ENCODE data around the gene LRRC40. TPM values are rescaled to one million over a fixed set of nuclear protein-coding genes. Genes with fewer than 3 reads are reported as not detected.
"Not testable (repeated sequence)": the region's sequence is repeated elsewhere in the genome, so short reads cannot be mapped to it uniquely, and the experiment has no call there.

The LRRC40 gene
- total RNA-seq, 2 experiments from 2014 or later, result 12.4 to 13.3 TPM

- H3K36me3 Mint-ChIP-seq (ENCODE audit: low read depth), result peaks cover 7% of the 10 kb centered on the region
- no peaks in the 10 kb centered on the region for H3K36me3 ChIP-seq (ENCODE audit: insufficient read depth, low read length)
- ChIA-PET POLR2A (no interaction called here), CTCF (no interaction called here)
- no peak for ATAC-seq (ENCODE audit: poor library complexity)
- H3K4me1 ChIP-seq (ENCODE audit: insufficient read depth, low read length), result no peaks in the 10 kb centered on the region
- no peak overlapping the region for H3K27ac Mint-ChIP-seq
- no peak for TF ChIP-seq CTCF (IDR thresholded peaks at IDR 0.05)
- peaks cover 43% of the 10 kb centered on the region for H3K4me1 Mint-ChIP-seq (ENCODE audit: low read depth)
- no peaks in the 10 kb centered on the region for H3K9me3 Mint-ChIP-seq
- H3K4me3 ChIP-seq (ENCODE audit: low read length), result no peak overlapping the region
- H3K4me3 Mint-ChIP-seq, result no peak overlapping the region
- H3K9me3 ChIP-seq (ENCODE audit: control insufficient read depth in 1 of 2, insufficient read depth in 1 of 2, low read length in 2 of 2), result no peaks in the 10 kb centered on the region
- no peaks in the 10 kb centered on the region for H3K27me3 Mint-ChIP-seq
- no peaks in the 10 kb centered on the region for H3K27me3 ChIP-seq (ENCODE audit: control insufficient read depth in 1 of 2, insufficient read depth in 2 of 2, low read length in 2 of 2)
- DNase-seq, result no peak
- intact Hi-C loops (cut with DNase I, micrococcal nuclease), result no loop called here
- H3K27ac ChIP-seq (ENCODE audit: low read depth in 1 of 2, low read length in 2 of 2), result no peak overlapping the region
Measured at GRCh38 chr1:70195342-70195741, 10.0 kb downstream of the LRRC40 start.

DNA sequence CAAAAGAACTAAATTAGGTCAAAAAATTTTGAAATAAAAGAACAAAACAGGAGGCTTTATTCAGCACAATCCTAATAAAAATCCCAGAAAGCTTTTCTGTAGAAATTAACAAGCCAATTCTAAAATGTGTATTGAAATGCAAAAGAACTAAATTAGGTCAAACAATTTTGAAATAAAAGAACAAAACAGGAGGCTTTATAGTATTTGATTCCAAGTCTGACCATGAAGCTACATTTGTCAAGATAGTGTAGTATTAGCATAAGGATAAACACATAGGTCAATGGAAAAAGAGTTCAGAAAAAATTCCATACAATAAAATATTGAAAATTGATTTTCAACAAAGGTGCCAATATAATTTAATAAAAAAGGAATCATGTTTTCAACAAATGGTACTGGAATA, 10.8 kb downstream of the LRRC40 start:
- ChIA-PET POLR2A (no interaction called here), CTCF (no interaction called here)
- peaks cover 7% of the 10 kb centered on the region for H3K36me3 Mint-ChIP-seq (ENCODE audit: low read depth)
- Histone ChIP-seq H3K9me3 (ENCODE audit: control insufficient read depth in 1 of 2, insufficient read depth in 1 of 2, low read length in 2 of 2) (no peaks in the 10 kb centered on the region), H3K27me3 (ENCODE audit: control insufficient read depth in 1 of 2, insufficient read depth in 2 of 2, low read length in 2 of 2) (no peaks in the 10 kb centered on the region), H3K4me3 (ENCODE audit: low read length) (no peak overlapping the region), H3K36me3 (ENCODE audit: insufficient read depth, low read length) (no peaks in the 10 kb centered on the region), H3K27ac (ENCODE audit: low read depth in 1 of 2, low read length in 2 of 2) (no peak overlapping the region), H3K4me1 (ENCODE audit: insufficient read depth, low read length) (no peaks in the 10 kb centered on the region)
- ATAC-seq (ENCODE audit: poor library complexity) (no peak), DNase-seq (no peak)
- H3K27ac Mint-ChIP-seq, result no peak overlapping the region
- TF ChIP-seq CTCF (IDR thresholded peaks at IDR 0.05), result no peak
- H3K4me3 Mint-ChIP-seq, result no peak overlapping the region
- H3K4me1 Mint-ChIP-seq (ENCODE audit: low read depth), result peaks cover 48% of the 10 kb centered on the region
- no peaks in the 10 kb centered on the region for H3K27me3 Mint-ChIP-seq
- no peaks in the 10 kb centered on the region for H3K9me3 Mint-ChIP-seq
- intact Hi-C loops (cut with DNase I, micrococcal nuclease), result no loop called here

DNA sequence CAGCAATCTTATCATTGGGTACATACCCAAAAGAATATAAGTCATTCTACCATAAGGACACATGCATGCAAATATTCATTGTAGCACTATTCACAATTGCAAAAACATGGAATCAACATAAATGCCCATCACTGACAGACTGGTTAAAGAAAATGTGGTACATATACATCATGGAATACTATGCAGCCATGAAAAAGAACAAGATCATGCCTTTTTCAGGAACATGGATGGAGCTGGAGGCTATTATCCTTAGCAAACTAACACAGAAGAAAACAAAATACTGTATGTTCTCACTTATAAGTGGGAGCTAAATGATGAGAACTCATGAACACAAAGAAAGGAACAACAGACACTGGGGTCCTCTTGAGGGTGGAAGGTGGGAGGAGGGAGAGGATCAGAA, 12.9 kb downstream of the LRRC40 start:
- H3K27me3 ChIP-seq (ENCODE audit: control insufficient read depth in 1 of 2, insufficient read depth in 2 of 2, low read length in 2 of 2); H3K36me3 ChIP-seq (ENCODE audit: insufficient read depth, low read length); H3K4me1 ChIP-seq (ENCODE audit: insufficient read depth, low read length); H3K27me3 Mint-ChIP-seq; H3K4me3 Mint-ChIP-seq; DNase-seq; H3K9me3 ChIP-seq (ENCODE audit: control insufficient read depth in 1 of 2, insufficient read depth in 1 of 2, low read length in 2 of 2); H3K4me3 ChIP-seq (ENCODE audit: low read length); H3K9me3 Mint-ChIP-seq; ATAC-seq (ENCODE audit: poor library complexity); intact Hi-C loops (cut with DNase I, micrococcal nuclease); CTCF ChIA-PET; H3K27ac Mint-ChIP-seq; H3K27ac ChIP-seq (ENCODE audit: low read depth in 1 of 2, low read length in 2 of 2): not testable (repeated sequence)
- peaks cover 58% of the 10 kb centered on the region for H3K4me1 Mint-ChIP-seq (ENCODE audit: low read depth)
- peaks cover 18% of the 10 kb centered on the region for H3K36me3 Mint-ChIP-seq (ENCODE audit: low read depth)
- POLR2A ChIA-PET, result interaction anchor here (1.0 kb wide), 1 partner anchor 28 kb away, joined by 3 read pairs; no protein-coding TSS in a partner anchor

DNA sequence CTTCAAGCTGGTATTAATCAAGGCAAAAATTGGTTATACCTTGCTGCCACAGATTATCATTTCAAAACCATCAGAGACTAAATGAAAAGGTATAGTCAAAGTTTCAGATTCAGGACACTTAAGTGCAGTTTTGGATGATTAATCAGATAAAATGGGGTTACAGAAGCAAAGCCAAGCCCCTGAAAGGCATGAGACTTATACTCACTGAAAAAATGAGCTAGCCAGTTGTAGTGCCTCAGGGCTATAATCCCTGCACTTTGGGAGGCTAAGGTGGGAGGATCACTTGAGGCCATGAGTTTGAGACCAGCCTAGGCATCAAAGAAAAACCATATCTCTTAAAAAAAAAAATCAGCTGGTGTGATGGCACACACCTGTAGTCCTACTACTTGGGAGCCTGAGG, 15.2 kb downstream of the LRRC40 start:
- Histone ChIP-seq H3K4me1 (ENCODE audit: insufficient read depth, low read length) (no peaks in the 10 kb centered on the region), H3K36me3 (ENCODE audit: insufficient read depth, low read length) (peaks cover 2% of the 10 kb centered on the region), H3K9me3 (ENCODE audit: control insufficient read depth in 1 of 2, insufficient read depth in 1 of 2, low read length in 2 of 2) (no peaks in the 10 kb centered on the region), H3K27ac (ENCODE audit: low read depth in 1 of 2, low read length in 2 of 2) (no peak overlapping the region), H3K27me3 (ENCODE audit: control insufficient read depth in 1 of 2, insufficient read depth in 2 of 2, low read length in 2 of 2) (no peaks in the 10 kb centered on the region), H3K4me3 (ENCODE audit: low read length) (no peak overlapping the region)
- Mint-ChIP-seq H3K4me3 (no peak overlapping the region), H3K9me3 (no peaks in the 10 kb centered on the region), H3K27me3 (no peaks in the 10 kb centered on the region), H3K27ac (no peak overlapping the region), H3K4me1 (ENCODE audit: low read depth) (peaks cover 50% of the 10 kb centered on the region), H3K36me3 (ENCODE audit: low read depth) (peaks cover 28% of the 10 kb centered on the region)
- ATAC-seq (ENCODE audit: poor library complexity) (no peak), DNase-seq (no peak)
- POLR2A ChIA-PET, result interaction anchor here (0.7 to 1.0 kb wide), 3 partner anchors 31 to 129 kb away, joined by 3 to 5 read pairs (median 3); partner anchors contain the start of gene SRSF11
- intact Hi-C loops (cut with DNase I, micrococcal nuclease), result no loop called here
- CTCF ChIA-PET, result no interaction called here
- no peak for TF ChIP-seq CTCF (IDR thresholded peaks at IDR 0.05)
